ENCODE data around the gene NCAPH2. TPM values are rescaled to one million over a fixed set of nuclear protein-coding genes. Genes with fewer than 3 reads are reported as not detected.
"Not testable (repeated sequence)": the region's sequence is repeated elsewhere in the genome, so short reads cannot be mapped to it uniquely, and the experiment has no call there.

NCAPH2 gene
- total RNA-seq, 1 donor from 2014 or later: 22.2 TPM

DNA sequence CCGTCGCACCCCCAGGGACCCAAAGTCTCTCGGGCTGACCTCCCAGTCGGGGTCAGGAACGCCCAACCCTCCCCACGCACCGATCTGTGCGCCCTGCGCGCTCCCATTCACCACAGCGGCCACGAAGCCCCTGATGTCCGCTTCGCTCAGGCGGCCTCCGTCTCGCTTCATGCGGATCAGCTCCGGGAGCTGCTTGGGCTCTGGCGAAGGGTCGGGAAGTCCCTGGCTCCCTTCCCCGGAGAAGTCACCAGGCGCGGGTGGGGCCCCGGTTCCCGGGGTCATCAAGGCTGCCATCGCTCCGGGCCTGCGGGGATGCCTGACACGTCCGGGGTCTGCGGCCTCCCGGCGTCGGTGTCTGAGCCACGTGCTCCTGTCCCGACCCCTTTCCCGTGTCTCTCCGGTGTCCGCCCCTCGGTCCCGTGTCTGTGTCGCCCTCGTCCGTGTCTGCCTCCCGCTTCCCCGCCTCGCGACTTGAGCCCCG, 21.4 kb downstream of the NCAPH2 start:
- DNase-seq (ENCODE audit: low read depth in 2 of 2): no peak

DNA sequence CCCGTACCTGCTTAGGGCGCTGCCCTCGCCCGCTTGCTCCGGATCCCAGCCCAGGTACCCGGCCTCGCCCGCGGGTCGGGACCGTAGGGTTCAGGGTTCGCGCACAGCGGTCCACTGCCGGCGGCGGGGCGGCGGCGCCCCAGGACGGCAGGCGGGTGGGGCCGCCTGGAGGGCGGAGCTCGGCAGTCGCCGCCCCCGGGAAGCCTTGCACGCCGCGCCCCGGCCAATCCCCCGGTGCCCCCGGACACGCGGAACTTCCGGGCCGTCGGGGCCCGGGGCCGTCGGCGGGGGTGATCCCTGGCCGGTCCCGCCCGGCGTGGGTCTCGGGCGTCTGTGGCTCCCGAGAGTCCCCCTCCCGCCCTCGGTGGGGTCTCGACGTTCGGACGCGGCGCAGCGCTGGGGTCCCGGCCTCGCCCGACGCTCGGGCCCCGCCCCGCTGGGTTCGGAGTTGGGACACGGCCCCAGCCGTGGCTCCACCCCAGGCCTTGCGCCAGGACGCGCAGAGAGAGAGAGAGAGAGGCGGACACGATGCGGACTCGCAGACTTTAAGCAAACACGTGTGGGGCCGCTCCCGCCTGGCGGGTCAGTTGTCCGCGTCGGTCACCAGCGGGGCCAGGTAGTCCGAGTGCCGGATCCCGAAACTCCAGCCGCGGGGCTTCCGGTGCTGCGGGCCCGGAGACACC, 22.0 kb downstream of the NCAPH2 start, which contains the start of gene TYMP:
TYMP (minus strand) TSS at position 116 of the 683 bp plus-strand sequence. CDS start 303 bp downstream, outside the sequence.
- DNase-seq (ENCODE audit: low read depth in 2 of 2): peak in 1 of 2 donors; percentile 44

DNA sequence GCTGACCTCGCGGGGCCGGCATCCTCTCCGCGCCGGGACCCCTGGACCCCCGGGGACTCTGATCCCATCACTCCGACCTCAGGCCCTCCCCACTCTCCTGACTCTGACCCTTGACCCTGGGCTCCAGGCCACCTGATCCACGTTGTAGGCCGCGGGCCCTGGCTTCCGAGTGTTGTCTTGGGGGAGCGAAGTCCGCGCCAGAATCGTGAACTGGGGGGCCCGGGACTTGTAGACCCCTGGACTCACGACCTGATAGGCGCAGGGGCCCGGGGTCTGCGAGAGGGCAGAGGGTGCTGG, 22.5 kb downstream of the NCAPH2 start:
- DNase-seq (ENCODE audit: low read depth in 2 of 2): no peak

DNA sequence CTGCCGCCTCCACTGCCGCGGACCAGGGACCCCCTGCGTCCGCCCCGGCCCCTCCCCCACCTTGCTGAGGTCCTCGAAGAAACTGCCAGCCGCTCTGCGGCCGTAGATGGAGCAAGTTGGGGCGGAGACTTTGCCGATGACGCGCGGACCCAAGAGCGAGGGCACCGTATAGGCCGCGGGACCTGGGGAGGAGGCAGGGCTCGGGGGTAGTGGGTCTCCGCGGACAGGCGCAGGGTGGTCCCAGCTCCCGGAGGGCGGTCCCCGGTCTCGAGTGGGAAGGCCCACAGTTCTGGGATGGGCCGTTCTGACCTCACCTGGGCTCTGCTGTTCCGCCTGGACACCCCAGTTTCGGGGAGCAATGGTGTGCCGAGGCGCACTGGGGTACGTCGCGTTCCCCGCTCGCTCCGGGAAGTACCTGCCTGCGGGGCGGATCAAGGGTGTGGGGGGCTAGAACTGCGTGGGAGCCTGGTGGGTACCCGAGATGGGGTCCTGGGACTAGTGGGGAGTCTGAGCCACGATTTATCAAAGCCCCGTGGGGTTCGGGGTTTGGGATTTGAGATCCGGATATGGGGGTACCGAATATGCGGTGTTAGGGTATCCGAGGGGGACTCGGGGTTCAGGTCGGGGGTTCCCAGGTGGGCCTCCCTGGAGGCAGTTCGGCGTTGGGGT, 23.0 kb downstream of the NCAPH2 start:
- DNase-seq (ENCODE audit: low read depth in 2 of 2): peak in 1 of 2 donors; percentile 54

DNA sequence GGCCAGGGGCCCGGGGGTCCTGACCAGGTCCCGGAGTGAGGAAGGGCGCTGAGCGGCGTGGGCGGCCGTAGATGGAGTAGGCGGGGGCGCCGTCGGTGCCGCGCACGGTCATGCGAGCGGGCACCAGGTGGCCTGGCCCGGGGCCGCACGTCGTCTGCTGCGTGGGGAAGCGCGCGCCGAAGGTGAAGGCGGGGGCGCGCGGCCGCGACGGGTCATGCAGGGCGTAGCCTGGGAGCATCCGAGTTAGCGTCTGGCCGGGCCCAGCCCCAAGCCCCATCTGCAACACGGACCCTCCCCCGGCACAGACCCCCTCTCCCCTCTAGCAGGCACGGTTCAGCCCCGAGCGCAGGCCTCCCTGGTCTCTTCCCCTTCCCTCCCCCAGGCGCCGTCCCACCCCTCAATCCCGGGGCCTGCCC, 23.5 kb downstream of the NCAPH2 start:
- DNase-seq (ENCODE audit: low read depth in 2 of 2): no peak

DNA sequence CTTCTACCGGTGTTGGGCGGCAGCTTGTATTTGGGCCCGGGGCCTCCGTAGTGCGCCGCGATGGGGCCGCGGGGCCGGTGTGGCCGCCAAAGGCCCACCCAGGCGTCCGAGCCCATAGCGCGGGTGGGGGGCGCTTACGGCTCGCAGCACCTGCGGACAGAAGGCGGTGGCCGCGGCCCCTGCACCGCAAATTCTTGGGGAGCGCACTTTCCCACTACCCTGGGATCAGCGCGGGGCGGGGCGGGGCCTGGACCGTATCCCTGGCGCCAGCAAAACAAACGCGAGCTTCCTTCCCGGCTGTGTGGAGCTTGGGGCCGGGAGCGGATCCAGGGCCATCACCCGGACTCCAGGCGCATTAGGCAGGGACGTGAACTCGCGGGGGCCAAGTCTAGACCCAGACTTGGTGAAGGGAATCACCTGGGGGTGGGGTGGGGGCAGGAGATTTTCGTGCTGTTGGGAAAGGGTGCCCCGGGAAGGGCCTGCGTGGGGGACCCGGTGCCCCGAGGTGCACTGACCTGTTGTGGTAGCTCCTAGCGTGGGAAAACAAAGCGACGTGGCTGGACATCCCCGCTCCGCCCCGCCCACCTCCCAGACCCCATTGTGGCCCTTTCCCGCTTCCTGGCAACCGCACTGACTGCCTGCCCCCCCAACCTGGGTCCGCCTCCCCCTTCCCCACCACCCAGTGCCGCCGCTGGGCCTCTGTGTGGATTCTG, 24.1 kb downstream of the NCAPH2 start:
- DNase-seq (ENCODE audit: low read depth in 2 of 2): peak; percentile 64 to 76

DNA sequence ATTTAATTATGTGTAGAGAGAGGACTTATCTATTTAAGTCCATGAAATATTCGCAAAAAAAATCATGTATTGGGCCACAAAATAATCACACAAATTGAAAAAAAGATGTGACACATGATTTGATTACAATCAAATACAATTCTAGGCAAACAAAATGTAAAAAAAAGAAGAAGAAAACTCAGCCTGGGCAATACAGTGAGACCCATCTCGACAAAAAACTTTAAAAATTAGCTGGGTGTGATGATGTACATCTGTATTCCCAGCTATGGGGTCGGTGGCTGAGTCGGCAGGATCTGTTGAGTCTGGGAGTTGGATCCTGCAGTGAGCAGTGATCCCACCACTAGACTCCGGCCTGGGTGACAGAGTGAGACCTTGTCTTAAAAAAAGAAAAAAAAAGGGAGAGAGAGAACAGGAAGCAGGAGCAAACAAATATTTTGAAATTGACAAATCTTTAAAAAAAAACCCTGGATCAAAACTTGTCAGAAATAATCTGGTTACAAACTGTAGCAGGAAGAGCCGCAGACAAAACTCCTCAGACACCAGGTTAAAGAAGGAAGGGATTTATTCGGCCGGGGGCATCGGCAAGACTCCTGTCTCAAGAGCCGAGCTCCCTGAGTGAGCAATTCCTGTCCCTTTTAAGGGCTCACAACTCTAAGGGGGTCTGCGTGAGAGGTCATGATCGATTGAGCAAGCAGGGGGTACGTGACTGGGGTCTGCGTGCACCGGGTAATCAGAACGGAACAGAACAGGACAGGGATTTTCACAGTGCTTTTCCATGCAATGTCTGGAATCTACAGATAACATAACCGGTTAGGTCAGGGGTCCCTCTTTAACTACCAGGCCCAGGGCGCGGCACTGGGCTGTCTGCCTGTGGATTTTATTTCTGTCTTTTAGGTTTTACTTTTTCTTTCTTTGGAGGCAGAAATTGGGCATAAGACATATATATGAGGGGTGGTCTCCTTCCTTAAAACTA, 25.1 kb downstream of the NCAPH2 start:
- DNase-seq (ENCODE audit: low read depth in 2 of 2): no peak

DNA sequence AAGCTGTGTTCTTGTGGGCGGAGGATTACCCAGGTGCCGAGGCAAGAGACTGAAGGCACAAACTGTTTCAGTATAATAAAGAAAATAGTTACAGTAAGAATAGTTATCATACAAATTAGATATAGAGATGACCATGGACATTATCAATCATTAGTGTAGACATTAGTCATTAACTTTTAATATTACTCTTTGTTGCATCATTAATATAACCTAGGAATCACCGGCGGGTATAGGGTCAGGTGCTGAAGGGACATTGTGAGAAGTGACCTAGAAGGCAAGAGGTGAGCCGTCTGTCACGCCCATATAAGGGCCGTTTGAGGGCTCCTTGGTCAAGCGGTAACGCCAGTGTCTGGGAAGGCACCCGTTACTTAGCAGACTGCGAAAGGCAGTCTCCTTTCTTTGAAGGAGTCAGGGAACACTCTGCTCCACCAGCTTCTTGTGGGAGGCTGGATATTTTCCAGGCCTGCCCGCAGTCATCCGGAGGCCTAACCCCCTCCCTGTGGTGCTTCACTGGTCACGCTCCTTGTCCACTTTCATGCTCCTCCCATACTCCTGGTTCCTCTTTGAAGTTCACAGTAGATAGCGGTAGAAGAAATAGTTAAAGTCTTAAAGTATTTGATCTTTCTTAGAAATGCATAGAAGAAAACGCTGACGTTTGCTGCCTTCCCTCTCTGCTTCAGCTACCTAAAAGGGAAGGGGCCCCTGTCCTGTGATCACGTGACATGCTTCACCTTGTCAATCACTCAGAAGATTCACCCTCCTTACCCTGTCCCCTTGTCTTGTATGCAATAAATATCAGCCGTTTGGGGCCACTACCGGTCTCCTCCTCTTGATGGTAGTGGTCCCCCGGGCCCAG, 26.1 kb downstream of the NCAPH2 start:
- DNase-seq (ENCODE audit: low read depth in 2 of 2): not testable (repeated sequence)

DNA sequence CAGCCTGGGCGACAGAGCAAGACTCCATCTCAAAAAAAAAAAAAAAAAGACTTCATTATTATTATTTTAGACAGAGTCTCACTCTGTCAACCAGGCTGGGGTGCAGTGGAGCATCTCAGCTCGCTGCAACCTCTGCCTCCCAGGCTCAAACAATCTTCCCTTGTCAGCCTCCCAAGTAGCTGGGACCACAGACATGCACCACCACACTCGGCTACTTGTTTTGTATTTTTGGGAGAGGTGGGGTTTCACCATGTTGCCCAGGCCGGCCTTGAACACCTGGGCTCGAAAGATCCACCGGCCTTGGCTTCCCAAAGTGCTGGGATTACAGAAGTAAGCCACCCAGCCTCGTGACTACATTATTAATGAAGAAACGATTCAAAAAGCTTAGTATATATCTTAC, 27.1 kb downstream of the NCAPH2 start:
- no peak for DNase-seq (ENCODE audit: low read depth in 2 of 2)

DNA sequence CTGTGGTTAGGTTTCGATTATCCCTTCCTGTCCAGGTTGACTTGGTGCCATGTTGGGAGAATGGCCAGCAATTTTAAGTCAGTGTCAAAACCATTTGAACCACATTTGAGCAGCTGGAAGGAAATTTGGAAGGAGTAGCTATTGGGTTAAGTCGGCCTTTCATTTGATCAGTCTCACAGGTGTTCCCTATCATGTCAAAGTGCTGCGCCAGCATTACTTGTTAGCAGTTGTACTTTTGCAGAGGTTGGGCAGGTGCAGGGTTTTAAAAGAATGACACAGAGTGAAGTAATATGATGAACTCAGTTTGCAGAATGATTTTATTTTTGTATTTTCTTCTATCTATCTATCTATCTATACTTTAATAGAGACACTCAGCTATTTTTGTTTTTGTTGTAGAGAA, 28.2 kb downstream of the NCAPH2 start:
- no peak for DNase-seq (ENCODE audit: low read depth in 2 of 2)

DNA sequence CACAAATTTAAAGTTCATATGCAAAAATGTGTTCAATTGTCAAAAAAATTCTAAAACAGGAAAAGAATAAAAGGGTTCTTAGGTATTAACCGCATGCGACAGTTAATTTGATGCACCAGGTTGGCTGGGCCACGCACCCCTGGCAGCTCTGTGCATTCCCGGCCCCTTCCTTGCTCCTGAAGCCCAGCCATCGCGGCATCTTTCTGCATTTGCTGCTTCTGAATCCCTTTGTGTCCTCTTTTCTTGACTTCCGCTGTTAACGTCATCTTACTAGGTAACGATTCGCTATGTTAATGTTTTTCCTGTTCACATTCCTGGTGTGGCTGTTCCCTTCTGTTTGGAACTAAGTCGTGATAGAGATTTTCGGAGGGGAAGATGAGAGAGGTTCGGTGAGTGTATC, 29.7 kb downstream of the NCAPH2 start:
- DNase-seq (ENCODE audit: low read depth in 2 of 2): no peak

DNA sequence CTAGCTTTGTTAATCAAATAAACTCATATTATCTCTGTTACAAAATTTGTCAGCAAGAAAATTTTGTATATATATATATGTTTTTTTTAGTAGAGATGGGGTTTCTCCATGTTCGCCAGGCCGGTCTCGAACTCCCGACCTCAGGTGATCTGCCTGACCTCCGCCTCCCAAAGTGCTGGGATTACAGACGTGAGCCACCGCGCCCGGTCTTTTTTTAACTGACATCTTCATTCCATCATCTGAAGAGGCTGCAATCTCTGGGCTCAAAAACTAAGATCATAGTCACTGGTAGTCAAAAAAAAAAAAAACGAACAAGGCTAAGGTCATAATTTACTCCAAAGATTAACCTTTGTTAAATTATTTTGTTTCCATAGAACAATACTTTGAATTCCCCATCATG, 32.4 kb downstream of the NCAPH2 start:
- no peak for DNase-seq (ENCODE audit: low read depth in 2 of 2)

DNA sequence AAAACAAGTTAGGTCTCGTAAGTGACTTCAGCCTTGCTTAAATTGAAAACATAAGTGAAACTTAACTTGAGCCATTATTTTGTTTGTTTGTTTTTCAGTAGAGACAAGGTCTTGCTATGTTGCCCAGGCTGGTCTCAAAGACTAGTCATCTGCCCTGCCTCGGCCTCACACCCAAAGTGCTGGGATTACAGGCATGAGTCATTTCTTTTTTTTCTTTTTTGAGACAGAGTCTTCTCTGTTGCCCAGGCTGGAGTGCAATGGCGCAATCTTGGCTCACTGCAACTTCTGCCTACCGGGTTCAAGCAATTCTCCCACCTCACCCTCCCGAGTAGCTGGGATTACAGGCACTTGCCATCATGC, 33.6 kb downstream of the NCAPH2 start:
- not testable (repeated sequence) for DNase-seq (ENCODE audit: low read depth in 2 of 2)

DNA sequence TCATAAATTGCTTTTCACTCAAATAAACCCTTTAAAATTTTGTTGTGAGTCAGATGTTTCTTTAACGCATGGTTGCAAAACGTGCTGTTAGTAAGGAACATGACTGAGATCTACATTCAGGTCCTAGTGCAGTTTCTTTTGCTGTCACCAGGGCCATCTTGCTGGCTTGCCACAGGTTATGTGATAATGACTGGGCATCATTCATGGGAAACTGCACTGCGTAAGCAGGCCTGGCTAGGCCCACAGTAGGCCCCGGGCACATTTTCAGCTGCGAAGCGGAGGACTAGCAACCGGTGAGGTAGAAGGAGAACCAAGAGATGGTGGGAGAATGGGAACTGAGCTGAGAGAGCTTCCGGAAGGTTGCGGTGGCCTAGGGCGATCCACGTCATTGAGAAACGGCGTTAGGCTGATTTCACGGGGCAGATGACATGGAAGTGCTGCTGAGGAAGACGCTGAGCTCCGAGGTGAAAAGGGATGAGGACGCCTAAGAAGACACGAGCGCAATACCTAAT, 34.4 kb downstream of the NCAPH2 start:
- no peak for DNase-seq (ENCODE audit: low read depth in 2 of 2)

DNA sequence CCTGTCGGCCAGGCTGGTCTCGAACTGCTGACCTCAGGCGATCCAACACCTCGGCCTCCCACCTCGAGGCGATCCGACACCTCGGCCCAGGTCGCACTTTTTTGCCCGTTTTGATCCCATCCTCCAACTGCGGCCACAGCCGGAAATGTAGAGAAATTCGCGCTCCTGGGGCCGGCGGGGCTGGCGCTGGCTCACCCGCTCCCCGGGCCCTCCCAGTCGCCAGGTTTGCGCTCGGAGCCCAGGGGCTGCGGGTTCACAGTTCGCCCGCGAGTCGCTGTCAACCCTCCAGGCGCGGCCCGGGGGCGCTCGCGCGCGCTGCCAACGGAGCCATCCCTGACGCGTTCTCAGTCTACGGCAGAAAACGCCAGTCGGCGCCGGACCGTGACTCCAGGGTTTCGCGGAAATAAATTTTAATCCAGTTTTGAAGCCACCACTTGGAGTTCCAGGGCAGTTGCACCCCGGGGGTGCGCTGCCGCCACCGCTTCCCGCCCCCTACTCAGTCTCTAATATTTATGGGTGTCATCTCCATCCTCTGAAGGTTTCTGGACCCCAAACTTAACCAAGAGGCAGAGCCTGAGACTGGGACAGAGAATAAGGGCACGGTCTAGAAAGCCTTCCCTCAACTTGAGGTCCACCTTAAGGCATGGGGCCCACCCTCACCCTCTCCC, 36.2 kb downstream of the NCAPH2 start:
- peak in 1 of 2 donors; percentile 72 for DNase-seq (ENCODE audit: low read depth in 2 of 2)

DNA sequence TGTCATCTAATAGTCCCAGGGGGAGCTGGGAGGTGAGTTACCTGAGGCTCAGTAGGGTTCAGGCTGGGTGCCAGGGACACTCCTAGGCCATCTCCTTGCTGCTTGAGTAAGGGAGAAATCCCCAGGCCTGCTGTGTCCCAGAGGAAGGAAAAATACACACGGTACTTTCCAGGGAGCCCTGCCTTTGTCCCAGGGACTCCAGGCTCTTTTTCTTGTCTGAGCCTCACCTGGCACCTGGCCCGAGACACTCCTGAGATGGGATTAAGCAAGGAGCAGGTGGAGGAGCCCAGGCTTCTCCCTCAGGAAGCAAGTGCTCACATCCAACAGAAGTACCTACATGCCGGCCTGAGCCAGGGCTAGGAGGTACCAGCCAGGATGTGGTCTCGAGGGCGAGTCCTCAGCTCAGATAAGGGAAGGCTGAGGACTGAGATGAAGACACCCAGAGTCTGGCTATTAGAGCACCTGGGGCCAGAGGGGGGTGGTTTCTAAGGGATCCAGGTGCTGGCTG, 36.8 kb downstream of the NCAPH2 start:
- DNase-seq (ENCODE audit: low read depth in 2 of 2): no peak

DNA sequence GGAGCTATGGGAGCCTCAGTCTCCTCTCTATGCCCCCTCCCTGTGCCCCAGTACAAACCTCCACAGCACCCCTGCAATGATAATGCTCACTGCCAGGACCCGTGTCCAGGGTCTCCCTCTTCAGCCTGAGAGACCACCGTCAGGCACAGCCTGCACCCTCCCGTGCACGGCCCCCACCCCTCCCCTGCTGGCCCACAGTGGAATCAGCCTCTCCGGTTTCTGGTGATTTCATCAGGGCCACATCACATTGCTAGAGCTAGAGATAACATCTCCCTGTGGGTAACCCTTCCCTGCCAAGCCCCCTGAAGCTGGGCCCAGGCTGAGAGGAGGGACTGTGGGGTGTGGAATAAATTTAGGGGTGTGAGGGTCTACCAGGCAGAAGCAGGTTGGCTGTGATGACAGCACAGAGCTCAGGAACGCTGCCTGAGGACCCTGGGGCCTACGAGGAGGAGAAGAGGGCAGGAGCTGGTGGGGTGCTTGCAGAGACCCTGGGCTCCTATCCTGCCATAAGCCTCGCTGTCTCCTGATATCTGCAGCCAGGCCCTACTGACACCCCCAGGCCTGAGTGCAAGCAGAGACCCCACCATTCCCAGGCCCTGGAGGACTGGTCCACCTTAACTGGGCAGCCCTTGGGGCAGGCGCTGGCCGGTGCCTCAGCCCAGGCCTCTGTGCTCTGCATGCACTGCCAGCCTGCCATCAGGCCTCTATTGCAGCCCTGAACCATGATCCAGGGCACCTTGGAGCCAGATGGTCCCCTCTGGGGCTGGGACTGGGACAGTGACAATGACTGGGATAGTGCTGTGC, 37.7 kb downstream of the NCAPH2 start, which contains the start of gene KLHDC7B:
KLHDC7B (plus strand) TSS at position 378 of the 804 bp plus-strand sequence; CDS start at position 723, 345 bp downstream.
- DNase-seq (ENCODE audit: low read depth in 2 of 2): no peak
